ENCODE data around the gene PHYKPL.

Gene PHYKPL

DNA sequence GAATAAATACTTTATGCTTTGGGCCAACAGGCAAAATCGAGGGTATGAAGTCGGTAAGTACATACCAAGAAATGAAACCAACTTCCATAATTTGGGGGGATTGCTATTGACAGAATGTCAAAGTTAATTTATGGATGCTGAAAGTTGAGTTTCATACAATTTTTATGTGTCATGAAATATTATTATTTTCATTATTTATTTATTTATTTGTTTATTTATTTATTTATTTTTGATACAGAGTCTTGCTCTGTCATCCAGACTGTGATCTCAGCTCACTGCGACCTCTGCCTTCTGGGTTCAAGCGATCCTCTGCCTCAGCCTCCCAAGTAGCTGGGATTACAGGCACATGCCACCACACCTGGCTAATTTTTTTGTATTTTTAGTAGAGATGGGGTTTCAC, 40.9 kb downstream of the PHYKPL start:
- no peak overlapping the region for H3K4me3 ChIP-seq (ENCODE audit: control insufficient read depth, low read depth, low read length)
- TF ChIP-seq, protein P1, sequence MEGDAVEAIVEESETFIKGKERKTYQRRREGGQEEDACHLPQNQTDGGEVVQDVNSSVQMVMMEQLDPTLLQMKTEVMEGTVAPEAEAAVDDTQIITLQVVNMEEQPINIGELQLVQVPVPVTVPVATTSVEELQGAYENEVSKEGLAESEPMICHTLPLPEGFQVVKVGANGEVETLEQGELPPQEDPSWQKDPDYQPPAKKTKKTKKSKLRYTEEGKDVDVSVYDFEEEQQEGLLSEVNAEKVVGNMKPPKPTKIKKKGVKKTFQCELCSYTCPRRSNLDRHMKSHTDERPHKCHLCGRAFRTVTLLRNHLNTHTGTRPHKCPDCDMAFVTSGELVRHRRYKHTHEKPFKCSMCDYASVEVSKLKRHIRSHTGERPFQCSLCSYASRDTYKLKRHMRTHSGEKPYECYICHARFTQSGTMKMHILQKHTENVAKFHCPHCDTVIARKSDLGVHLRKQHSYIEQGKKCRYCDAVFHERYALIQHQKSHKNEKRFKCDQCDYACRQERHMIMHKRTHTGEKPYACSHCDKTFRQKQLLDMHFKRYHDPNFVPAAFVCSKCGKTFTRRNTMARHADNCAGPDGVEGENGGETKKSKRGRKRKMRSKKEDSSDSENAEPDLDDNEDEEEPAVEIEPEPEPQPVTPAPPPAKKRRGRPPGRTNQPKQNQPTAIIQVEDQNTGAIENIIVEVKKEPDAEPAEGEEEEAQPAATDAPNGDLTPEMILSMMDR (conservative IDR thresholded peaks at IDR 0.05; ENCODE audit: control insufficient read depth, insufficient read depth, low read depth, low read length), result no peak

DNA sequence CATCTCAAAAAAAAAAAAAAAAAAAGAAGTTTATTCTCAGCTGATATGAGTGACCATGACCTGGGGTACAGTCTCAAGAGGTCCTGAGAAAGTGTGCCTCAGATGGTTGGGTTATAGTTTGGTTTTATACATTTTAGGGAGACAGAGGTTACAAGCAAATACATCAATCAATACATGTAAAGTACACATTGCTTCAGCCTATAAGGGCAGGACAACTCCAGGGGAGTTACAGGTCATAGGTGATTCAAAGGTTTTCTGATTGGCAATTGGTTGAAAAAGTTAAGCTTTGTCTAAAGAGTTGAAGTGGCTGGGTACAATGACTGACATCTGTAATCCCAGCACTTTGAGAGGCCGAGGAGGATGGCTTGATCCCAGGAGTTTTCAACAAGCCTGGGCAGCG, 43.2 kb downstream of the PHYKPL start:
- TF ChIP-seq, protein P1 (conservative IDR thresholded peaks at IDR 0.05; ENCODE audit: control insufficient read depth, insufficient read depth, low read depth, low read length), result no peak
- H3K4me3 ChIP-seq (ENCODE audit: control insufficient read depth, low read depth, low read length), result no peak overlapping the region

More for the DNA sequence above, 40.9 kb downstream of the PHYKPL start:
- no peak for DNase-seq (ENCODE audit: low read depth)

DNA sequence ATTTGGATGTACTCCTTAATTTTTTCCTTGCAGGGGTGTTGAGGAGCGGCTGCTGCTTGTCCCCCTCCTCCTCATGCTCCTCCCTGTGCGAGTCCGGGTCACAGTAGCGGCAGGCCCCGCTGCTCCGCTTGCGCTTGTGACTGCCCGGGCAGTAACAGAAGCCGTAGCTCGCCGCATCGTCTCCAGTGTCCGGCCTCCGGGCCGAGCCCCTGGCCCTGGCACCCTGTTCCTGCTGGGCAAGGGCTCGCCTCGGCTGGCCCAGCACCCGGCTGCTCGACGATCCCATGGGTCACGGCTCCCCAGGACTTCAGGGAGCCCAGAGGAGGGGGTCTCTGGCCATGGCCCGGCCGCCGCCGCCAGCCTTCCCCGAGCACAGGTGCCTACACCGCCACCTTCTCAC, 45.6 kb downstream of the PHYKPL start, which contains the start of gene GMCL2:
Gene GMCL2 (minus strand): TSS at position 358 of the 400 bp plus-strand sequence. CDS start 72 bp downstream, at position 286.
- TF ChIP-seq, protein P1 (conservative IDR thresholded peaks at IDR 0.05; ENCODE audit: control insufficient read depth, insufficient read depth, low read depth, low read length), result no peak
- DNase-seq (ENCODE audit: low read depth), result no peak
- H3K4me3 ChIP-seq (ENCODE audit: control insufficient read depth, low read depth, low read length), result no peak within 1 kb of the TSS

More for the DNA sequence above, 43.2 kb downstream of the PHYKPL start:
- no peak for DNase-seq (ENCODE audit: low read depth)

DNA sequence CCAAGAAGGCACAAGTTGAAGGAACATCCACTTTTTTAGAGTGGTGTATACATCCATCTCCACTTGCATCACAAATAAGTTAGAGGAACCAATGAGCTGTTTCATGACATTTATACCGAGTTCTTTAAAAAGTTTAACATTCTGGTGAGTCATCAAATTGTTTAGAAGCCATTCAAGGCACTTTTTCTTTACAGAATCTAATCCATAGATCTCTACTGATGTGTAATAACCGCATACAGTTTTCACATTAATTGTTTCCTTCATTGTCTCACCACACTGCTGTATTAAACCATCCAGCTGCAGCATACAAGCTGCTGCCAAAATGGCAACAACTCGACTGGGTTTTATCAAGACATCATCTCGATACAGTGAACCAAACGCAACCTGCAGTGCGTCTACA, 46.2 kb downstream of the PHYKPL start:
- no peak overlapping the region for H3K4me3 ChIP-seq (ENCODE audit: control insufficient read depth, low read depth, low read length)
- TF ChIP-seq, protein P1 (conservative IDR thresholded peaks at IDR 0.05; ENCODE audit: control insufficient read depth, insufficient read depth, low read depth, low read length), result no peak
- DNase-seq (ENCODE audit: low read depth), result no peak

DNA sequence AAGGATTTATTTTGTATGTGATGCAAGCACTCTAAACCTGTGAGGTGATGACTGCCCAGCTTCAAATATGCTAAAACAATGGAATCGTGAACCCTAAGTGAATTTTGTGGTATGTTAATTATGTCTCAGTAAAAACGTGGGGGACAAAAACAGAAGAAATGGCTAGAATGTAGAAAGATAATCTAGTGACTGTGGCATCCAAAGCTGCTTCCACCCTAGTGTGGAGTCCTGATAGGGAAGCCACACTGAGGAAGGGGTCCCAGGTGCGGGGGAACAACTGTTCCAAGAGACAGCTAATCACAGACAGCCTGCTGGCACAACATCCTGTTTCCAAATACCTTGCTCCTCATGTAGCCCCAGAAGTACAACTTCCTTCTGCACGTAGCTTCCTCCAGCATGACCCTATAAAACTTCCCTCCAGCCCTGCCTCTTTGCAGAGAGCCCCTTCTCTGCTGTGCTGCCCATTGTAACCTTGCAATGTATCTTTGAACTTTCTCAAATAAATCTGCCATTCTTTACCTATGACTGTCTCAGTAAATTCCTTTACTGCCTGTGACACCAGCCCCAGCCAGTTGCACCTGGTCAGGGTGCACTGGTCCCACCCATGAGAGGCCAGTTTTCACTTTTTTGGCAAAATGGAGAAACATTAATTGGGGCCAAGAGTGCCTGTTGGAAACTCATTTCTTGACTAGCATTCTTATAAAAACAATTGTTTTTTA, 50.3 kb downstream of the PHYKPL start:
- H3K4me3 ChIP-seq (ENCODE audit: control insufficient read depth, low read depth, low read length), result no peak overlapping the region
- no peak for DNase-seq (ENCODE audit: low read depth)
- TF ChIP-seq, protein P1 (conservative IDR thresholded peaks at IDR 0.05; ENCODE audit: control insufficient read depth, insufficient read depth, low read depth, low read length), result no peak

DNA sequence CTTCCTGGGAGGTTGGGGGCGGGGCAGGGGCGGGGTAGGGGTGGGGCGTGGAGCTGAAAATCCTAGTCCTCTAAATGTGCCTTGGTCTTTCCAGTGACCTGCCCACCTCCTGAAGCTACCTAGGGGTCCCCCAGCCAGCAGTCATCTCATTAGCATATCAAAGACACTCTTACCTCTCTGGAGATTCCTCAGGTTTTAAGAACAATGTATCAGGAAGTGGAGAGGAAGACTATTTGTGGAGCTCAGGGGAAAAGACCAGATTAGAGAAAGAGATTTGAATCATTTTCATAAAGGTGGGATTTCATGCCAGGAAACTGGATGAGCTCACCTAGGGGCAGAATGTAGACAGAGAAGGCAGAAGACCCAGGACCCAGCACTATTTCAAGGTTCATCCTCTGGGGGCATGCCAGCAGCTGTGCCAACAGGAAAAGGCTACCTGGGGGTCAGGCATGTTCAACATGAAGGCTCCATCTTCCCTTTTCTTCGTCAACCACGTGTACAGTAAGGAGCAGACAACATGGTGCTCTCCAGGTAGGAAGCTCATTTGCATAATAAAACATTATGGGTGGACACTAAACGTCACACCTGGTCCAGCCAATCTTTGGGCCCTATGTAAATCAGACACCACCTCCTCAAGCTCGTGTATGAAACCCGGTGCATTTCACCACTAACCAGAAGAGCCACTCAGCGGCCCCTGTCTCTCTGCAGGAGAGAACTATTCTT, 52.3 kb downstream of the PHYKPL start:
- no peak for DNase-seq (ENCODE audit: low read depth)
- TF ChIP-seq, protein P1 (conservative IDR thresholded peaks at IDR 0.05; ENCODE audit: control insufficient read depth, insufficient read depth, low read depth, low read length), result no peak
- no peak overlapping the region for H3K4me3 ChIP-seq (ENCODE audit: control insufficient read depth, low read depth, low read length)

All from fibroblast of mammary gland (primary cell).